H9 (cell line): ENCODE results near the gene MDFIC2. TPM values are rescaled to one million over a fixed set of nuclear protein-coding genes. Genes with fewer than 3 reads are reported as not detected.

Experiments used
- DNase-seq: peaks from one replicate; pipeline ENCODE4 v3.0.0-alpha.2; 2017
- H2AFZ ChIP-seq: one replicate; pipeline ENCODE4 v1.6.1; 2013; ENCODE audit warnings: mild to moderate bottlenecking, low read length, control low read depth, moderate library complexity
- H2AK5ac ChIP-seq: 2 replicates; pipeline ENCODE4 v1.6.1; 2013; ENCODE audit warnings: low read length, control low read depth, mixed read lengths; ENCODE audit not compliant: insufficient read length
- H2BK120ac ChIP-seq: one replicate; pipeline ENCODE4 v1.6.1; 2013; ENCODE audit warnings: low read depth, mild to moderate bottlenecking, low read length, control low read depth, inconsistent platforms; ENCODE audit not compliant: poor library complexity, severe bottlenecking
- H2BK12ac ChIP-seq: 2 replicates; pipeline ENCODE4 v1.6.1; 2013; ENCODE audit warnings: low read length, control low read depth, mixed read lengths, low read depth; ENCODE audit not compliant: insufficient read length
- H2BK15ac ChIP-seq: 2 replicates; pipeline ENCODE4 v1.6.1; 2013; ENCODE audit warnings: low read depth, low read length, control low read depth
- H2BK20ac ChIP-seq: one replicate; pipeline ENCODE4 v1.6.1; 2013; ENCODE audit warnings: low read depth, mild to moderate bottlenecking, low read length, control low read depth, inconsistent platforms; ENCODE audit not compliant: poor library complexity, severe bottlenecking
- H2BK5ac ChIP-seq: 2 replicates; pipeline ENCODE4 v1.6.1; 2013; ENCODE audit warnings: low read length, control low read depth, mixed read lengths; ENCODE audit not compliant: insufficient read length
- H3K14ac ChIP-seq: 2 replicates; pipeline ENCODE4 v1.6.1; 2013; ENCODE audit warnings: low read length, control low read depth; ENCODE audit not compliant: insufficient read depth
- H3K18ac ChIP-seq: 2 replicates; pipeline ENCODE4 v1.6.1; 2013; ENCODE audit warnings: low read depth, mild to moderate bottlenecking, mixed read lengths, low read length, control low read depth; ENCODE audit not compliant: insufficient read length
- H3K23ac ChIP-seq: 2 replicates; pipeline ENCODE4 v1.6.1; 2013; ENCODE audit warnings: low read length, control low read depth, mixed read lengths, low read depth; ENCODE audit not compliant: insufficient read length
- H3K23me2 ChIP-seq: 2 replicates; pipeline ENCODE4 v1.6.1; 2013; ENCODE audit warnings: low read depth, mild to moderate bottlenecking, mixed read lengths, low read length, control low read depth; ENCODE audit not compliant: insufficient read length, poor library complexity, severe bottlenecking
- H3K27ac ChIP-seq: 2 replicates; pipeline ENCODE4 v1.5.1; 2013; ENCODE audit warnings: low read length, control low read depth, mixed read lengths, low read depth; ENCODE audit not compliant: insufficient read length
- H3K27me3 ChIP-seq: 2 replicates; pipeline ENCODE4 v1.6.1; 2013; ENCODE audit warnings: low read length, control low read depth, inconsistent platforms; ENCODE audit not compliant: insufficient read depth
- H3K4ac ChIP-seq: 2 replicates; pipeline ENCODE4 v1.6.1; 2013; ENCODE audit warnings: low read depth, mild to moderate bottlenecking, control low read depth, inconsistent platforms, low read length, moderate library complexity
- H3K4me1 ChIP-seq: 2 replicates; pipeline ENCODE4 v1.6.1; 2013; ENCODE audit warnings: low read length, control low read depth, inconsistent platforms; ENCODE audit not compliant: insufficient read depth
- H3K4me2 ChIP-seq: 2 replicates; pipeline ENCODE4 v1.6.1; 2013; ENCODE audit warnings: low read length, control low read depth, mixed read lengths; ENCODE audit not compliant: insufficient read length, insufficient read depth
- H3K56ac ChIP-seq: 2 replicates; pipeline ENCODE4 v1.6.1; 2013; ENCODE audit warnings: low read depth, mild to moderate bottlenecking, mixed read lengths, low read length, control low read depth; ENCODE audit not compliant: insufficient read length
- H3K79me1 ChIP-seq: 2 replicates; pipeline ENCODE4 v1.6.1; 2013; ENCODE audit warnings: low read depth, mild to moderate bottlenecking, moderate library complexity, low read length, control low read depth, inconsistent platforms; ENCODE audit not compliant: insufficient read depth, poor library complexity, severe bottlenecking
- H3K79me2 ChIP-seq: 2 replicates; pipeline ENCODE4 v1.6.1; 2013; ENCODE audit warnings: low read length, control low read depth, inconsistent platforms; ENCODE audit not compliant: insufficient read depth
- H3K9ac ChIP-seq: 2 replicates; pipeline ENCODE4 v1.6.1; 2013; ENCODE audit warnings: low read length, control low read depth, mixed read lengths; ENCODE audit not compliant: insufficient read length; ENCODE audit errors: extremely low read depth
- H3K9me3 ChIP-seq: one replicate; pipeline ENCODE4 v1.6.1; 2013; ENCODE audit warnings: low read depth, low read length, inconsistent platforms; ENCODE audit not compliant: control insufficient read depth
- H3T11ph ChIP-seq: one replicate; pipeline ENCODE4 v1.6.1; 2013; ENCODE audit warnings: mild to moderate bottlenecking, low read length, control low read depth, inconsistent platforms
- H4K20me1 ChIP-seq: one replicate; pipeline ENCODE4 v1.6.1; 2013; ENCODE audit not compliant: control insufficient read depth, insufficient read length, insufficient read depth
- H4K5ac ChIP-seq: 2 replicates; pipeline ENCODE4 v1.6.1; 2013; ENCODE audit warnings: low read depth, mild to moderate bottlenecking, mixed read lengths, low read length, control low read depth; ENCODE audit not compliant: insufficient read length
- H4K8ac ChIP-seq: replicated peaks from 2 replicates; pipeline ENCODE4 v1.6.1; 2013; ENCODE audit warnings: low read length, control low read depth, mixed read lengths, low read depth; ENCODE audit not compliant: insufficient read length
- H4K91ac ChIP-seq: 2 replicates; pipeline ENCODE4 v1.6.1; 2013; ENCODE audit warnings: low read depth, mild to moderate bottlenecking, moderate library complexity, mixed read lengths, low read length, control low read depth; ENCODE audit not compliant: insufficient read length
- H3K27ac Mint-ChIP-seq, 3 experiments: 2 replicates in 2 of 3; 3 replicates in 1 of 3; pipeline ENCODE4 v1.8.0; 2020 to 2021; ENCODE audit warnings: mixed read lengths in 3 of 3, mild to moderate bottlenecking in 1 of 3, moderate library complexity in 1 of 3
- H3K27me3 Mint-ChIP-seq: 2 replicates; pipeline ENCODE4 v1.8.0; 2021; ENCODE audit warnings: low read depth, mild to moderate bottlenecking, moderate library complexity, mixed read lengths
- H3K36me3 Mint-ChIP-seq, 3 experiments: 2 replicates in 2 of 3; 3 replicates in 1 of 3; pipeline ENCODE4 v1.8.0; 2020 to 2021; ENCODE audit warnings: low read depth in 3 of 3, mixed read lengths in 3 of 3; ENCODE audit not compliant: insufficient read depth in 1 of 3
- H3K4me1 Mint-ChIP-seq, 2 experiments: 2 replicates each; pipeline ENCODE4 v1.8.0; 2020; ENCODE audit warnings: mixed read lengths in 2 of 2
- H3K4me3 Mint-ChIP-seq, 2 experiments: 2 replicates in 1 of 2; 3 replicates in 1 of 2; pipeline ENCODE4 v1.8.0; 2020 to 2021; ENCODE audit warnings: mild to moderate bottlenecking in 2 of 2, mixed read lengths in 2 of 2, moderate library complexity in 1 of 2
- H3K9me3 Mint-ChIP-seq, 2 experiments: 2 replicates in 1 of 2; 3 replicates in 1 of 2; pipeline ENCODE4 v1.8.0; 2020; ENCODE audit warnings: mild to moderate bottlenecking in 2 of 2, mixed read lengths in 2 of 2, moderate library complexity in 1 of 2
- WGBS: extraction: QIAGEN DNeasy Blood & Tissue Kit; methylation state at CpG from one replicate; pipeline ENCODE4 v1.1.7; 2013; ENCODE audit warnings: missing lambda C conversion rate, low lambda C conversion rate, mixed read lengths; ENCODE audit not compliant: insufficient read length; ENCODE audit errors: extremely low coverage; 5-methylcytosine and 5-hydroxymethylcytosine counted together
- total RNA-seq: library from RNA; stranded (reverse); gene quantifications from 2 replicates; pipeline ENCODE4 v1.2.1, GENCODE V29; 2021
- TF ChIP-seq, protein P1 (sequence below): fragments of 200-600 bp; sonication (generic); conservative IDR thresholded peaks from 3 replicates; pipeline ENCODE4 v1.8.0; 2021; ENCODE audit warnings: antibody characterized with exemption, mild to moderate bottlenecking

Gene MDFIC2
- total RNA-seq, 1 experiment from 2014 or later: not detected

DNA sequence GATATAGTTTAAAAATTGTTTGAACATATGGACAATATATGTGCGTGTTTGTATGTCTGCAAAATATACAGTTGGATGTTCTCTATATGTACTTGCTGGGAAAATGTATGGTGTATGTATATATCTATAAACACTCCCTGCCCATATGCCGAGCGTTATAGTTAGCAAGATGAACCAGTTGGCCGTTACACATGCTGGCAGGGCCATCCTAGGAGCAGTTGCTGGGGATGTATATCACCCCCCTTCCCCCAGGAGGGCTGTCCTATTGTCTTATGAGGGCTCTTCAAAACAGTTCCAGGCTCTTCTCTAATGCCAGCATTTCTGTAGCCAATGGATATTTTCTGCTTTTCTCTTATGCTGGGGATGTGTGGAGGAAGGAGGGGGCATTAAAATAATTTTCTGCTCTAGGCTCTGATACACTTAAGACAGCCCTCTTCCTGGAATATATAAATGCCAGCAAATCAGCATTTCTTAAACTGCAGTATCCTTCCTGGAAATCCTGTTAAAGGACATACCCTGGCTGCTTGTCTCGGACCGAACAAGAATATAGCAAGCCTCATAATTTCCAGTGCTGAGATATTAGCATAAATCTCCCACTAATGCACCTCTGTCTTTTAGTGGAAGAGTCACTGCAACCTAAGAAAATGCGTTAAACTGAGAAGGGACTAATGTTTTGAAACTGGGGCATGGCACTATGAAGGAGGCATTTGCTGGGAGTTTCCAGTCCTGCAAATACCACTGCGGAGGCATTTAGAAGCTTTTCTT lies 134.4 kb downstream of the MDFIC2 start:
- Histone ChIP-seq H4K91ac (no peak overlapping the region), H3K56ac (no peak overlapping the region), H3K79me1 (no peaks in the 10 kb centered on the region), H3K9ac (no peak overlapping the region), H3K14ac (no peak overlapping the region), H3K27ac (no peak overlapping the region), H2BK20ac (no peak overlapping the region), H3K9me3 (no peaks in the 10 kb centered on the region), H3T11ph (no peak overlapping the region), H2BK15ac (no peak overlapping the region), H4K20me1 (no peaks in the 10 kb centered on the region), H3K4me1 (peaks cover 5% of the 10 kb centered on the region), H3K4ac (no peak overlapping the region), H4K8ac (no peak overlapping the region), H3K23me2 (no peaks in the 10 kb centered on the region), H4K5ac (no peak overlapping the region), H3K27me3 (no peaks in the 10 kb centered on the region; the same call in 1 of the 2 replicates), H3K4me2 (no peak overlapping the region), H2BK5ac (no peak overlapping the region), H2AK5ac (no peak overlapping the region), H3K18ac (no peak overlapping the region), H2BK120ac (no peak overlapping the region), H2BK12ac (no peak overlapping the region), H3K23ac (no peak overlapping the region), H3K79me2 (no peaks in the 10 kb centered on the region), H2AFZ (no peak overlapping the region)
- no CpG with 5 or more reads among the region's 8 CpGs for WGBS
- no peaks in the 10 kb centered on the region for H3K9me3 Mint-ChIP-seq
- H3K27ac Mint-ChIP-seq: no peak overlapping the region
- TF ChIP-seq, protein P1, sequence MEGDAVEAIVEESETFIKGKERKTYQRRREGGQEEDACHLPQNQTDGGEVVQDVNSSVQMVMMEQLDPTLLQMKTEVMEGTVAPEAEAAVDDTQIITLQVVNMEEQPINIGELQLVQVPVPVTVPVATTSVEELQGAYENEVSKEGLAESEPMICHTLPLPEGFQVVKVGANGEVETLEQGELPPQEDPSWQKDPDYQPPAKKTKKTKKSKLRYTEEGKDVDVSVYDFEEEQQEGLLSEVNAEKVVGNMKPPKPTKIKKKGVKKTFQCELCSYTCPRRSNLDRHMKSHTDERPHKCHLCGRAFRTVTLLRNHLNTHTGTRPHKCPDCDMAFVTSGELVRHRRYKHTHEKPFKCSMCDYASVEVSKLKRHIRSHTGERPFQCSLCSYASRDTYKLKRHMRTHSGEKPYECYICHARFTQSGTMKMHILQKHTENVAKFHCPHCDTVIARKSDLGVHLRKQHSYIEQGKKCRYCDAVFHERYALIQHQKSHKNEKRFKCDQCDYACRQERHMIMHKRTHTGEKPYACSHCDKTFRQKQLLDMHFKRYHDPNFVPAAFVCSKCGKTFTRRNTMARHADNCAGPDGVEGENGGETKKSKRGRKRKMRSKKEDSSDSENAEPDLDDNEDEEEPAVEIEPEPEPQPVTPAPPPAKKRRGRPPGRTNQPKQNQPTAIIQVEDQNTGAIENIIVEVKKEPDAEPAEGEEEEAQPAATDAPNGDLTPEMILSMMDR: no peak
- H3K4me3 Mint-ChIP-seq: no peak overlapping the region
- no peak for DNase-seq
- H3K36me3 Mint-ChIP-seq: no peaks in the 10 kb centered on the region
- H3K27me3 Mint-ChIP-seq: no peaks in the 10 kb centered on the region
- peaks cover 18 to 23% of the 10 kb centered on the region in 2 experiments for H3K4me1 Mint-ChIP-seq
